Skin of body (tissue), 2 donors: Measurements from ENCODE around the gene TP53AIP1. TPM values are rescaled to one million over a fixed set of nuclear protein-coding genes. Genes with fewer than 3 reads are reported as not detected.
"Not testable (repeated sequence)": the region's sequence is repeated elsewhere in the genome, so short reads cannot be mapped to it uniquely, and the experiment has no call there.

Source experiments
- DNase-seq: peaks from one replicate; lab custom pipeline; 2025; lab: John Stamatoyannopoulos, UW
- total RNA-seq: library from RNA; depleted of rRNA; stranded (reverse); fragments of >200 nt; gene quantifications from one replicate; pipeline ENCODE4 v1.2.3, GENCODE V29; 2014

TP53AIP1 gene
- total RNA-seq, 1 donor from 2014 or later, result 7.6 TPM

GRCh38 chr11:128926000-128926399 lies 16.7 kb downstream of the TP53AIP1 start:
- DNase-seq, result no peak

GRCh38 chr11:128925250-128925600 lies 17.4 kb downstream of the TP53AIP1 start:
- DNase-seq, result no peak

- DNase-seq, result no peak
These were observed 18.0 kb downstream of the TP53AIP1 start for GRCh38 chr11:128924510-128925249.

- no peak for DNase-seq
These were observed 18.6 kb downstream of the TP53AIP1 start for GRCh38 chr11:128924104-128924503.

GRCh38 chr11:128921793-128922192 lies 20.9 kb downstream of the TP53AIP1 start:
- no peak for DNase-seq

- DNase-seq, result no peak
These were observed 22.0 kb downstream of the TP53AIP1 start for GRCh38 chr11:128920666-128921065.

GRCh38 chr11:128919635-128920034 lies 23.0 kb downstream of the TP53AIP1 start:
- not testable (repeated sequence) for DNase-seq

- DNase-seq, result no peak
These were observed 23.5 kb downstream of the TP53AIP1 start for GRCh38 chr11:128919216-128919615.

GRCh38 chr11:128917144-128917724 lies 25.4 kb downstream of the TP53AIP1 start:
- no peak for DNase-seq

GRCh38 chr11:128916681-128917080 lies 26.0 kb downstream of the TP53AIP1 start:
- DNase-seq, result no peak

GRCh38 chr11:128916037-128916572 lies 26.6 kb downstream of the TP53AIP1 start:
- no peak for DNase-seq

GRCh38 chr11:128915149-128915521 lies 27.5 kb downstream of the TP53AIP1 start:
- peak; percentile 38 for DNase-seq

- DNase-seq, result peak; percentile 32
These were observed 28.2 kb downstream of the TP53AIP1 start for GRCh38 chr11:128914216-128915148.

GRCh38 chr11:128913806-128914205 lies 28.9 kb downstream of the TP53AIP1 start:
- DNase-seq, result no peak

GRCh38 chr11:128911701-128912100 lies 31.0 kb downstream of the TP53AIP1 start:
- no peak for DNase-seq

- DNase-seq, result no peak
These were observed 31.4 kb downstream of the TP53AIP1 start for GRCh38 chr11:128911239-128911638.

GRCh38 chr11:128910576-128910975 lies 32.1 kb downstream of the TP53AIP1 start:
- DNase-seq, result no peak

GRCh38 chr11:128909438-128910125 lies 33.1 kb downstream of the TP53AIP1 start:
- no peak for DNase-seq

- no peak for DNase-seq
These were observed 34.1 kb downstream of the TP53AIP1 start for GRCh38 chr11:128908391-128909246.

- DNase-seq, result no peak
These were observed 35.1 kb downstream of the TP53AIP1 start for GRCh38 chr11:128907585-128907984.
